ENCODE measurements around the gene PALLD.
"Not testable (repeated sequence)": the region's sequence is repeated elsewhere in the genome, so short reads cannot be mapped to it uniquely, and the experiment has no call there.

The PALLD gene

DNA sequence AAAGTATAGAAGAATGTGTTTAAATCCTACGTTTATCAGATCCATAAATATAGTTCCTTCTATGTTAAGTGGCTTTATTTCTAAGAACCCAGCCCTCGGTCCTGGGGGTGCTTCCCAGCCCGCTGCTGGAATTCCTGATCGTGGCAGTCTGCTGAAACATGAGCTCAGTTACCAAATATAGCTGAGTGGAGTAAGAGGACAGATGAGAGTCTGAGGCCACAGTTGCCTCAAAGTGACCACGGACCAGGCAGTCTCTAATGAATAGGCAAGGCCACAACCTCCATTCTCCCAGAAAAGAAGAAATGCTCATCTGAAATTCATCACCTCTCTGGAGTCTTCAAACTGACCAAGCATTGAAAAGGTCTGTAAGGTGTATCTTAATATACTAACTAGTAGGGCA is at the start of gene PALLD:
Gene PALLD (plus strand): TSS at position 219 of the 400 bp plus-strand sequence.
- DNase-seq: no peak

- not testable (repeated sequence) for DNase-seq
These were observed 47.8 kb upstream of the PALLD start for GRCh38 chr4:168449063-168449462.

- DNase-seq: no peak
These were observed 47.0 kb upstream of the PALLD start for GRCh38 chr4:168449719-168450452.

DNA sequence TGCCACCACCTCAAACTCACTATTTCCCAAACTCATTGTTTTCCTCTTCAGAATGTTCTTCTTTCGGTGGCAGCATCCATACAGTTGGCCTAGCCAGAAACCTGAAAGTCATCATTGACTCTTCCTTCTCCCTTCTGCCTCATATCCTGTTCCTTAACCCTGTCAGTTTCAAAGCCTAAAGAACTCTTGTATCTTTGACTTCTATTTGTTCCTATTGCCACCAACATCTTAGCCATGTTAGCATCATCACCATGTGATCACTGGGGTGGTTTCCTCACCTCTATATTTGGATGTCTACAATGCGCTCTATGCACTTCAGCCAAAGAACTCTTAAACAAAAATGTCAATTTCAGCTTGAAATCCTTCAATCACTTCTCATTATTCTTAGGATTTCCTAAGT is 45.5 kb upstream of the PALLD start:
- no peak for DNase-seq

- no peak for DNase-seq
These were observed 45.0 kb upstream of the PALLD start for GRCh38 chr4:168451744-168452390.

DNA sequence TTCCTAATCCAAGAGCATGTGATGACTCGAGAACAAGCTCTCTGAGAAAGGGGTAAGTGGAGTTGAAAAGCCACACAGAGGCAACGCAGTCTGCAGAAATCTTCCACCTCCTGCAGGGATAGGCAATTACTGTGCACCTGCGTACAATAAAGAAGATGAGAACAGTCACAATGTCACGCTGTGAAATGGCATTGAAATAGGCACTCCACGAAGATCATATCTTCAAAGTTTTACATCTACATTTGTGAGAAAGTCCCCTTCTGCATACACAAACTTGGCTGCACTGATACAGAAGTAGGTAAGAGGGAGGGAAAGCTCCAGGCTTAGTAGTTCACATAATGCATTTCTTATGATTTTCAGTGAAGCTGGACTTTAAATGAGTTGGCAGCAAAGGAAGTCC is 43.7 kb upstream of the PALLD start:
- DNase-seq: no peak

GRCh38 chr4:168458256-168458655 is 38.6 kb upstream of the PALLD start:
- DNase-seq: not testable (repeated sequence)

DNA sequence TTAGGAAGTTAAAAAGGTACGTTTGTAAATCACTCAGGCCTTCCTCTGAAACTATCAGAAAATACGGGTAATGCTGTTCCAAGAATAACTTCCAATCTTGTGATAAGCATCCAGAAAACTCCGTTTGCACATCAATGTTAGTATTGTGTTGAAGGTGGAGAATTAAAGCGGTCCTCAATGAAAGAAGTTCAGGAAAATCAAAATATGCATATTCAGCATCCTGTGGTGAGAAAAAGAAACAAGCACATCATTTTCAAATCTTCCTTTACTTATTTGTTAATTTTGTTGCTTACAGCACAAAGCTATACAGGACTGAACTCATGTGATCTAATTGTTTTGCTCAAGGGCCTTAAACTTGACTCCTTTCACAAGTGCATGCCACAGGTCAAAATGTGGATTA is 35.0 kb upstream of the PALLD start:
- DNase-seq: no peak

DNA sequence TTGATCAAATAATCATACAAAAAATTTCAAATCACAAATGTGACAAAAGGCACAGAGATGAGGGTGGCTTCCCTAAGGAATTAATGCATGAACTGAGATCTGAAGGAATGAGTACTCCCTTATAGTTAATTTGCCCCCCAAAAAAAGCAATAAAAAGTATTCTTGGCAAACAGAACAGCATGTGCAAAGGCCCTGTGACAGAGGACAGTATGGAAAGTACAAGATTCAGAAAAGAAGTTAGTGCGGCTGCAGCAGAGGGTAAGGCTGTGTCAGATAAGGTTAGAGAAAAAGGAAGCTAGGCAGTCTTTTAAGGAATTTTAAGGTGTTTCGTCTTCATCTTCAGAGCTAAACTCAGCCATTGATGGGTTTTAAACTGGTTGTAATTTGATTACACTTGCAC is 23.9 kb upstream of the PALLD start:
- no peak for DNase-seq

GRCh38 chr4:168474660-168475320 is 22.1 kb upstream of the PALLD start:
- DNase-seq: no peak

- no peak for DNase-seq
These were observed 21.1 kb upstream of the PALLD start for GRCh38 chr4:168475745-168476144.

DNA sequence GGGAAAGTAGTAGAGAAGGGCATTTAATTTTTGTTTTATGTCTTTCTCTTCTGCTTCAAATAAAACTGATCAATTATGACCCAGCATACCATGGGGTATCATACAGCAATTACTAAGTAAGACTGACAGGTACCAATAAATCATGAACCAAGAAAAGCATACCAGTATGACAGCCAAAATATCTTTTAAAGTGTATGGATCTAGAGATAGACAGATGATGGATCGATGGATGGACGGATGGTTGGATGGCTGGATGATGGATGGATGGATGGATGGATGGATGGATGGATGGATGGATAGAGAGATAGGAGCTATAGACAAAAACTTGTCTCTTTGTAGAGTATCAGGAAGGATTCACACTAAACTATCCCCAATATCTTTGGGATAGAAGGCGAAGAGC is 18.0 kb upstream of the PALLD start:
- no peak for DNase-seq

DNA sequence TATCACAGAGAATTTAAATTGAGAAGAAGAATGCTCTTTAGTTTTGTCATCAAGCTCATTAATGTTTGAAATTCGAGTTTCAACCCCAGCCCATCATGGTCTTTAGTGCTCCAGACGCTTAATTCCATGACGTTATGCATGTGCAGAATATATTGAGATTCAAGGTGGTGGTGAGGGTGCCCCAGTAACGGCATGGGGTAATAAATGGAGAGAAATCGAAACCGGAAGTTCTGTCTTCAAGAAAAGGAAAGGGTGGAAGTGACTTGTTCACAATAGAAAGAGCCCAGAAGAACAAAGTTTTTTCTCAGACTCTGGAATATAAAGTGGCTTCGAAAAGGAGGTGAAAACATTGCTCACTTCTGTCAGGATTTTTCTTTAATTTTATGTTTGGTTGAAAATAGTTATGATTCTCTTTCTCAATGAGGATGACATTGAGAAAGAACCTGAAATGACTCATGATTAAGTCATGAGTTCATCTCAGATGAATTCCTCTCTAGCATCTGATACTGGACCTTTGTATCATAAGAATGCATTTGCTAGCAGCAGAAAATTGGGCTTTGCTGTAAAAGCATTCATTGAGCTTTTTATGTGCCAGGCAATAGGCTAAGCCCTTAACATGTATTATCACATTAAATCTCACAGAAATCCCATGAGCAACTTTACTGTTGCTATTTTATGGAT is 15.8 kb upstream of the PALLD start:
- DNase-seq: peak; percentile 15 to 46

- DNase-seq: no peak
These were observed 13.0 kb upstream of the PALLD start for GRCh38 chr4:168483811-168484210.

GRCh38 chr4:168484626-168485025 is 12.2 kb upstream of the PALLD start:
- DNase-seq: no peak

DNA sequence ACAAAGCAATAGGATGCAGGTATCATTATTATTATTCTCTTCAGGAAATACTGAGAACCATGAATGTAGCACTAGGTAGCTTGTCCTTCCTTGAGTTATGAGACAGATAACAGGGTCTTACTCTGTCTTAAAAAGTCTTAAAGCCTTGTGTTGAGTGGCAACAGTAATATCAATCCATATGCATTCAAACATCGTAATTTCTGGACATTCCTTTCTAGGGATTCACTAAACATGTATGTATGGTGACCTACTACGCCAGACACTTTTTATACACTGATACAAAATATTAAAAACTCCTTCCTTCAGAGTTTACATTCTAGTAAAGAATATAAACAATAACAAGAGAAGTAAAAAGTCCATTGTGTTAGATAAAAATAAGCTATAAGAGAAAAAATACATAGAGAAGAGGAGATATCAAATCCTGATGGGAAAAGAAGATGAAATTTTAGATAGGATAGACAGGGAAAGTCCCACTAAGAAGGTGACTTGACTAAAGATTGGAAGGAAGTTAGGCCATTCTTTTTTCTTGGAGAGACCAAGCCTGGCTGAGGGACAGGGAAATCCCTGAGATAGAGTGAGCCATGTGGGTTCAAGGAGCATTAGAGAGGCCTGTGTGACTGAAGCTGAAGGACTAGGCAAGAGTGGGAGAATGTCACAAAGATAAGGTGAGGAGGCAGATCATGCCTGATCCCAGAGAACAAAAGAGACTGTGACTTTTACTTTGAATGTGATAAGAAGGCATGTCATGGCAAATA is 11.5 kb upstream of the PALLD start:
- DNase-seq: no peak

DNA sequence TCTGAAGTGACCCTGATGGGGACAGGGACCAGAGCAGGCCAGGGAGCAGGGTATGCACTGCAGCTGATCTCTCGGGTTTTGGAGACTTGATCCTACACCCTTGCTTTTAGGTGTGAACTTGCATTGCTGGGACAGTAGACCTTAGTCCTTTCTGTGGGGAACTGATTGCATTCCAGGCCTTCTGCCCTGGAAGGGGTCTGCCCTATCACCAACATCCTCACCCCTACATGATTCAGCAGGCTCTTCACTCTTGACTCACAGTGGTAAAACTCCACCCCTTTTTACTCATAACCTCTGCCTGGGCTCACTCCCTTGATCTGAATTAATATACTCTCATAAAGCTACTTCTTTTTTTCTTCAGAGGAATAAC is 10.0 kb upstream of the PALLD start:
- DNase-seq: no peak

DNA sequence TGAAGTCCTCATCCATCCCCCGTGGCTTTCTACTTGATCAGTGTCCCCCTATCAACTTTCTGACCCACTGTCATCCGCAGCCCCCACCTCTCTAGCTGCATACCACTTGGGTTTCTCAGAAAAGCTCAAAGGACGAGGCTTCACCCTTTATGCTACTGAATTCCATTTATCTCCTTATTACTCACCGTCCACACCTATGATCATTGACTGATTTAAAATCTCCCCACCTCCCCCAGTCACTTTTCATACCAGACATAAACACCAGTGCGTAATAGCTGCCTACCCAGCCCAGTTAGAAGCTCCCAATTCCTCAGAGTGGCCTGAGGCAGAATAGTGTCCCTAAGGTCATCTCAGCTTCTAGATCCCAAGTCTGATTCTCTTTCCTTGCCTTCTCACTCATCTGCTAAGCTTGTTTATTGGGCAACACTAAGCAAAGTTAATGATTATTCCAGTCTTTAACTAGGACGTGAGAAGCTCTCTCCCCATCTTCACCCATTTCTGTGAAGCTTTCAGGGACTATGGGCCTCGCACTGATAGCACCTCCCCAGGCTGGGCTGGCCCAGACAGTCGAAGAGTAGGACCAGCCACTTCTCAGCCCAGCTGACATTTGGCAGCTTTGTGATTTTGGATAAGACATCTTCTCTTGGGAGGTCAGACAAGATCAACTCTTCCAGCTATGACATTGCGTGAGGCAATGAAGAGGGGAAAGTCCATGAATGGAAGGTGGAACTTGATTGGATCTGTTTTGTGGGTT is 9.4 kb upstream of the PALLD start:
- DNase-seq: no peak

DNA sequence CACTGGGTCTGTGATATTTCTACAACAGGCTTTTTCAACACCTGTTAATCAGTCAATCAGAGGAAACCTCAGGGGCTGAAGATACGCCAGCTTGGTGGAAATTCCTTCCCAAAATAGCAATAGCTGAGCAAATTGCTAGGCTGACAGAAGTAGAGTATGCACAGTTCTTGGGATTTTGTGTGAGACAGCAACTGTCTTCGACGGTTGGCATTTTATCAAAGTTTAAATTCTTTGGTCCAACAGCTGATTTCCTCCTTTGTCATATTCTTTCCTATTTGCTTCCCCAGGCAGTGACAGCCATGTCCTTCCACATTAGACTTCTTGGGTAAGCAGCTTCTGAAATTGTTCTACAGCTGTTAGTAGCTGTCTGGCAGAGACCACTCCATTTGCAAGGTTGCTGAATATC is 8.0 kb upstream of the PALLD start:
- DNase-seq: no peak

DNA sequence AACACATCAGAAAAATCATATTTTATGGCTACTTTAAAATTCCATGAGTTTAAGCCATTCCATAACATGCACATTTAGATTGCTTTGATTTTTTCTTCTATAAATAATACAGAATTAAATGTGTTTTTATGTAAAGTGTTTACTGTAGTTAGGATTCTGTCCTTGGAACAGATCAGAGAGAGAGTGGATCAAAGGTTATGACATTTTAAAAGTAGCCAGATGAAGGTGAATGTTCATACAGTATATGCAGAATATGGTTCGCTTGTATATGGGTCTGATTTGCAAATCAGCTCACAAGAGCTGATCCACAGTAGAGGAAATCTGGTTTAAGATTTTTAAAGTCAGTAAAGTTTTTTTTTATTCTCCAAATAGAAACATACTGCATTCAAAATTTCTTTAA is 7.2 kb upstream of the PALLD start:
- no peak for DNase-seq

- DNase-seq: no peak
These were observed 6.1 kb upstream of the PALLD start for GRCh38 chr4:168490711-168491110.

- DNase-seq: no peak
These were observed 5.3 kb upstream of the PALLD start for GRCh38 chr4:168491563-168491962.
